Heart left ventricle (tissue), 13 donors: ENCODE measurements around the gene TPSD1.

ENCODE experiments used
- POLR2A ChIP-seq, 2 donors: fragments of 450-650 bp; IDR thresholded peaks; one replicate each; pipeline ENCODE4 v1.6.1; 2017; ENCODE audit warnings: antibody characterized with exemption in 2 of 2, mild to moderate bottlenecking in 2 of 2, moderate library complexity in 2 of 2
- TF ChIP-seq, protein P1 (sequence below), 12 donors: fragments of 200-600 bp; sonication (generic) in 4 of 12; IDR thresholded peaks; one replicate each; pipeline versions ENCODE4 v1.5.0 to v1.8.0; 2018 to 2022; ENCODE audit warnings: antibody characterized with exemption in 12 of 12, mild to moderate bottlenecking in 5 of 12
- donor health status: ischemic (EF 13 %, LVEDD 7.1; RV severe dilation, severe dysfunction).
- donor health status: DM: no; HTN: yes; CAD: no.
- donor health status: DM: no; HTN: no; CAD: no.
- donor health status: ischemic (EF 25% LVEDD 6.9; RV normal size, moderate dysfunction).
- donor health status: ischemic (EF 25% LVEDD 5.7; RV mildly dilated, moderate dysfunction).
- donor health status: ischemic (EF 35%, LVEDD 5.7; RV mildly dilated, moderate dysfunction).
- donor health status: nonischemic (EF 11% LVEDD 7.7; RV severe dilation, severe dysfunction).
- donor health status: DM: yes; HTN: yes; CAD: no.
- donor health status: PGD.
- donor health status: ischemic (EF 29% LVEDD 5.4; RV normal size, mild dysfunction).
- donor health status: nonischemic (EF 23%, LVEDD 6.1; RV moderate dilation, normal function).

DNA sequence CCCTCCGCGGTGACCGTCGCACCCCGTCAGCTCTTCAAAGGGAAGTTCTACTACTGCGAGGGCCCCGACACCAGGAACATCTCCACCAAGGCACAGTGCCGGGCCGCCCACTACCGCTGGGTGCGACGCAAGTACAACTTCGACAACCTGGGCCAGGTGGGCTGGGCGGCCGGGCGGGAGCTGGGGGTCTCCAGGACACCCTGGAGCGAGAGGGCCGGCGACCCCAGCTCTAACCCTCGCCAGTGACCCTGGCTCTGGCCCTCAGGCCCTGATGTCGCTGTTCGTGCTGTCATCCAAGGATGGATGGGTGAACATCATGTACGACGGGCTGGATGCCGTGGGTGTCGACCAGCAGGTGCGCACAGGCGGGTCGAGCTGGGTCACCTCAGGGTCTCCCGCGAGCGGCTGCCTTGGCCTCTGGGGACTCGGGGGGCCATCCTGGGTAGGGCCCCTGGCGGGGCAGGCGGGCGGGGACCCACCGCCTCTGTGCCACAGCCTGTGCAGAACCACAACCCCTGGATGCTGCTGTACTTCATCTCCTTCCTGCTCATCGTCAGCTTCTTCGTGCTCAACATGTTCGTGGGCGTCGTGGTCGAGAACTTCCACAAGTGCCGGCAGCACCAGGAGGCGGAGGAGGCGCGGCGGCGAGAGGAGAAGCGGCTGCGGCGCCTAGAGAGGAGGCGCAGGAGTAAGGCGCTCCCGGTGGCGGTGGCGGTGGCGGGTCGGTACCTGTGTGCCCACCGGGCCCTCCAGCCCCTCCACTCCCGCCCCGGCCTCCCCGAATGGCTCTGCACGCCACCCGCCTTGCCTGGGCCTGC, 44.2 kb upstream of the TPSD1 start:
- TF ChIP-seq, protein P1, sequence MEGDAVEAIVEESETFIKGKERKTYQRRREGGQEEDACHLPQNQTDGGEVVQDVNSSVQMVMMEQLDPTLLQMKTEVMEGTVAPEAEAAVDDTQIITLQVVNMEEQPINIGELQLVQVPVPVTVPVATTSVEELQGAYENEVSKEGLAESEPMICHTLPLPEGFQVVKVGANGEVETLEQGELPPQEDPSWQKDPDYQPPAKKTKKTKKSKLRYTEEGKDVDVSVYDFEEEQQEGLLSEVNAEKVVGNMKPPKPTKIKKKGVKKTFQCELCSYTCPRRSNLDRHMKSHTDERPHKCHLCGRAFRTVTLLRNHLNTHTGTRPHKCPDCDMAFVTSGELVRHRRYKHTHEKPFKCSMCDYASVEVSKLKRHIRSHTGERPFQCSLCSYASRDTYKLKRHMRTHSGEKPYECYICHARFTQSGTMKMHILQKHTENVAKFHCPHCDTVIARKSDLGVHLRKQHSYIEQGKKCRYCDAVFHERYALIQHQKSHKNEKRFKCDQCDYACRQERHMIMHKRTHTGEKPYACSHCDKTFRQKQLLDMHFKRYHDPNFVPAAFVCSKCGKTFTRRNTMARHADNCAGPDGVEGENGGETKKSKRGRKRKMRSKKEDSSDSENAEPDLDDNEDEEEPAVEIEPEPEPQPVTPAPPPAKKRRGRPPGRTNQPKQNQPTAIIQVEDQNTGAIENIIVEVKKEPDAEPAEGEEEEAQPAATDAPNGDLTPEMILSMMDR (IDR thresholded peaks at IDR 0.05): no peak
- TF ChIP-seq POLR2A (IDR thresholded peaks at IDR 0.05): no peak
